ENCODE measurements around the gene ATL2.
"Not testable (repeated sequence)": the region's sequence is repeated elsewhere in the genome, so short reads cannot be mapped to it uniquely, and the experiment has no call there.

The ATL2 gene

DNA sequence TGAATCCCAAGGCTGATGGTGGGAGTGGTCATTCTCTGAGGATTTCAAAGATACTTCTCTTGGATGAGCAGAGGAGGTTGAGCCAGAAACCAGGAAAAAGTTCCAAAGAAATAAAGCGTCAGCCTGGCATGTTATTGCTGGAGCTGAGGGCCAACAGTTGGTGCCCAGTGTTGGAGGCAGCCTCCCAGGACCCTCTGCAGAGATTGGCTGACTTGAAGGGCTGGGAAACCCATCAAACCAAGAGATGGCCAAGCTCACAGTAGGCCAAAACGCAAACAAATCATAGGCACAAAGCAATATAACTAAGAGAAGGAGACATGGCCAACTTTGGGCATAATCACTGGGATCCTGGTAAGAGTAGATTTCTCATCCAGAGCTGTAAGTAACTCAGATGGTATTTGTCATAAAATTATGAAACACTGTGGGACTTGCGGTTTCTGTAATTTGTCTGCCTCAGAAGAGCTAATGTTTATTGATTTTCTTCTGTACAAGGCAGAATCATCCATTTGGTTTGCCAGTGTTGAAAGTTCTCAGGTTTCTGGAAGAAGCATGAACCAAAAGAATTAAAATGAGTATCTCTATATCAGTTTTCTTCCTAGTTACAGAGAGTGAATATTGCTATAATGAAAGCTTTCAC is 108.3 kb downstream of the ATL2 start:
- no peak for DNase-seq

DNA sequence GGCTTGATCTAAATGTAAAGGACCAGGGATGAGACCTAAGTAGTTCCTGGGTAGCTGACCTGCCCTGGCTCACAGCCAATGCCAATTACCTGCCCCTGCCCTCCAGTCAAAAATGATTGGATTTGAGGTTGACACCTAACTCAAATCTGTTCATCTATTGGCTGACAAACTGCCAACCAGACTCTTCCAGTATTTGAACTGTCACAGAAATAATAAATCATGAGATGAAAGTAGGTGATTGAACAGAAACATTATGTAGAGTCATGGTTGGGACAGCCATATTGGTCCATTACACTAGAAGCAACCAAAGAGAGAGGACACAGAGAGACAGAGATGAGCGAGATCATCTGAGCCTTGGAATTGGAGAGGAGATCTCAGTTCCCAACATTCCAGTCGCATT is 109.1 kb downstream of the ATL2 start:
- no peak for DNase-seq

DNA sequence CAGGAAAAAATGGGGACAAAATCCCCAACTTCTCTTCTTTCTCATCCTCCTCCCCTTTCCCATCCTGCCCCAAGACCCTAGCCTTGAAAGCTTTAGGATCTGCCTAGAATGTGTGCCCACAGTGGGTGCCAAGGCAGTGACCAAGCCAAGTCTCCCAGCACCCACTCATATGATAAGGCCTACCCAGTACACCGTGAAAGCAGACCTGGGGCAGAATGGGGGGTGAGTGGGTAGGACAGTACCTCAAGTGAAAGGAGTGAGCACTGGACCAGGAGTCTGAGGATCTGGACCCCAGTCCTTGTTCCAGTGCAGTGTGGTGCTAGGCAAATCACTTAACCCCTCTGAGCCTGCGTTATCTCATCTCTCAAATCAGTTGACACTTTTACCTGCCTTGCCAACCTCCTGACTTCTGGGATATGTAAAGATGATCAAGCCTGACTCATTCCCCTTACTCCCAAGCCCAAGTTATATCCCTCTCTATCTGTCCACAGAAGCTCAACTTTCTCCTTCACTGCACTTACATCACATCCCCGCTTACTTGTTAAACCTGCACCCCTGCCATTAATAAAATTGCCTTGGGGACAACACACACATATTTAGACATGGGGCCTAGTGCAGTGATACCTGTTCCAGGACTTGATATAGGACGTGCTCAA is 109.7 kb downstream of the ATL2 start:
- no peak for DNase-seq

DNA sequence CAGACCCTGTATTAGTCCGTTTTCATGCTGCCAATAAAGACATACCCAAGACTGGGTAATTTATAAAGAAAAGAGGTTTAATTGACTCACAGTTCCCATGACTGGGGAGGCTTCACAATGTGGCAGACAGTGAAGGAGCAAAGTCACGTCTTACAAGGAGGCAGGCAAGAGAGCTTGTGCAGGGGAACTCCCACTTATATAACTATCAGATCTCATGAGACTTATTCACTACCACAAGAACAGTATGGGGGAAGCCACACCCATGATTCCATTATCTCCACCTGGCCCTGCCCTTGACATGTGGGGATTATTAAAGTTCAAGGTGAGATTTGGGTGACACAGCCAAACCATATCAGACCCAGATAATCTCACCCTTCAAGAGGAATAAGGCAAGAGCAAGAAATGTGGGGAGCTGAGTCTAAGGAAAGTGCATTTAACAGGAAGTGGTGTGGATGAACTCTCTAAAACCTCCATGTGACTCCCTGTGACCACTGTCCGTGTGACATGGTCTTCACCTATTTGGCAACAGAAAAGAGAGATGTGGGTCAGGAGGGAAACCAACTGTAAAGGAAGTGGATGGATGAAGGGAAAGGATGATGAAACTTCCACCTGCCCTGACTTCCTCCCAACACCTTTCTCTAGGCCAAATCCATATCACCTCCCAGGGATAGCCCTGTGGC is 110.6 kb downstream of the ATL2 start:
- no peak for DNase-seq

DNA sequence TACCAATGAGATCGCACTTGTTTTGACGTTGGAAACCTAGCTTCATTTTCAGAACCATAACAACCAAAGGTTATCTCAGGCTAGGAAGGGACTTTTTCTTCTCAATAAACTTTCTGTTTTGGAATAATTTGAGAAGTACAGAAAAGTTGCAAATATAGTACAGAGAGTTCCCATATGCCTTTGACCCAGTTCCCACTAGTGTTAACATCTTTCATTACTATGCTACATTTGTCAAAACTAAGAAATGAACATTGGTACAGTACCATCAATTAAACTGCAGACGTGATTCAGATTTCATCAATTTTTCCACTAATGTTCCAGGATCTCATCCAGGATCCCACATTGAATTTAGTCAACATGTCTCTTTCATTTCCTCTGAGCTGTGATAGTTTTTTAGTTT is 111.6 kb downstream of the ATL2 start:
- DNase-seq = no peak

DNA sequence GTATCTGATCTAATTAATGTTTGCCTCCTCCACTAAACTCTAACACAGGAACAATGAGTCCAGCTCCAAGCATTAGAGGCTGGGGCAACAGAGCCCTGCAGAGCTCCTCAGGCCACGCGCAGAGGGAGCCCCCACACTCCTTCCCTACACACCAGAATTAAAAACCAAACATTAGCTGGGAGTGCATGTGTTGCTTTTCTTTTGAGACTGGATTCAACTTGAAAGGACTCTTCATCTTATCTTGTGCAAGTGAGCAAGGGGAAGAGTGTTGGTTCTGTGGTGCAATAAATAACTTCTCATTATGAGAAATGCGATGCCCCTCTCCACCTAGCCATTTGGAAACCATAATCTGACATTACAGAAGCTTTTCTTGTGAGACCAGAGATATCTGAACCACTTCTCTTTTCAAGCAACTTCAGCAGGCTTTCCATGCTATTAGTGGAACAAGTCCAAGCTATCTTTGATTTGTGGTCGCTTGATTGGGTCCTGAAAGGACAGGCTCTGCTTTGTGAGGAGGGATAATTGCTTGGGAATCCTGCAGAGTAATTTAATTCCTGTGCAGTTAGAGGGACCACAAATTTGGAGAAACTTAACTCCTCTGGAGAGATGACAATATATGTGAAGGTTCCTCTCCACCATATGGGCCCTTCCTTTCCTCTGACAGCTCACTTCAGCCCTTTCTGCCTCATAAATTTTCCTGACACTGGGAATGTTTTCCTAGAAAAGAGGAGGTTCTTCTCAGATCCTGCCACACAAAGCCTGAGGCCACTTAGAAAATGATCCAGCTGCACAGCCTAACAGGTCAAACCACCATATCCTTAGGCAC is 112.5 kb downstream of the ATL2 start:
- DNase-seq = no peak

DNA sequence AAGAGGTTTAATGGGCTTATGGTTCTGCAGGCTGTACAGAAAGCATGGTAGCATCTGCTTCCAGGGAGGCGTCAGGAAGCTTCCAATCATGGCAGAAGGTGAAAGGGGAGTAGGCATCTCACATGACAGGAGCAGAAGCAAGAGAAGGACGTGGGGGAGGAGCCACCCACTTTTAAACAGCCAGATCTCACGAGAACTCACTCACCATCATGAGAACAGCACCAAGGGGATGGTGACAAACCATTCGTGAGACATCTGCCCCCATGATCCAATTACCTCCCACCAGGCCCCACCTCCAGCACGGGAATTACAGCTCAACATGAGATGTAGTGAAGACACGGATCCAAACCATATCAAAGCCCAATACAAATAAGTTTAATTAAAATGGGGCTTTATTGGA is 113.8 kb downstream of the ATL2 start:
- no peak for DNase-seq

DNA sequence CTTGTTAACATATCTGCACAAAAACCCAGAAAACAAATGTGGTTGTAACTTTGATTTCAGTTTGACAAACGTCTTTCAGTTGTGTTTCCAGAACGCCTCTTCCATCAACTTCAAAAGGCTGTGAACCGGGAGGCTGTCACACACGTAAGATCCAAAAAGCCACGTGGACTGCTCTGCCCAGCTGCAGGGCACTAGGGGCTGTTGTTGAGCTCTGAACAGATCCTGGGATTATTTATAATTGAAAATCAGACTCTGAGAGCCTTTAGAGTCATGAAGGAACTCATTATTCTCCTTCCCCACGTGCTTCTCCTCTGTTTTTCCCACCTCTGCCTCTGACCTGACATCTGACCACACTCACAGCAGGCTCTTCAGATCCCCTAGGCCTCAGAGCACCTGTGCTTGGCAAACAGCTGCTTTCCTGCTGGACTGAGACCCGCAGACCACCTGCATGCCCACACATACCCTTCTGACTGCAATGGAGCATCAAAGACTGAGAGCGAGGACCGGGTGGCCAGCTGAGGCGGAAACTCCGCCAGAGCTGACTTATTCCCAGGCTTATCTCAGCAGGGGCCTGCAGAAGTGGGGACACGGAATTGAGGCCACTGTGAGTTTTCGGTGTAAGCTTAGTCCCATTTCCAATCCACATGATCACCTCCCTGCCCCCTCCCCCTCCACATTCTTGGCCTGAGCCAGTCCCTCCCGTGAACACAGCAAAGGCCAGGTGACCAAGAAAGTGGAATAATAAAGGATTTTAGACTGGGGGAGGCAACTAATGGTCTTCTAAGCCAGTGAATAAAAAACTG is 114.8 kb downstream of the ATL2 start:
- no peak for DNase-seq

DNA sequence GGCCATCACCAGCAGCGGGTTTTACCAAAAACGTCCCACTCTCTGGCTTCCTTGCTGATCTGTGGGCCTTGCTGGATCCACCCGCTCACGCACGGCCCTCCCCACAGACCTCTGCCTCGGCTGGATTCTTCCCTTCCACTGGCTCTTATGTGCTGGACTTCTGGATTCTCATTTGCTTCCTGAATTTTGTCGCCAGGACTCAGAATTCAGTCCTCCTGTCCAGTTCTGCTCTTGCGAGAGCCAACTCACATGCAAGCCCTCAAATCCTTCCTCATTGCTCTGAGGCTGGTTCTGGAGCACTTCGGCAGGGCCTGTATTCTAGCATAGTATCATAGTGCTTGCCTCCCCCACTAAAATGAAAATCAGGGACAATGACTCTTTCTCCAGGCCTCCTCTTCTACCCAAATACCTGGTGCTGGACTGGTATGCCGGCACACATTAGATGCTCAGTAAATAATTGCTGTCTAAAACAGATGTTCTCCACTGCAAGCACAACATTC is 115.5 kb downstream of the ATL2 start:
- no peak for DNase-seq

DNA sequence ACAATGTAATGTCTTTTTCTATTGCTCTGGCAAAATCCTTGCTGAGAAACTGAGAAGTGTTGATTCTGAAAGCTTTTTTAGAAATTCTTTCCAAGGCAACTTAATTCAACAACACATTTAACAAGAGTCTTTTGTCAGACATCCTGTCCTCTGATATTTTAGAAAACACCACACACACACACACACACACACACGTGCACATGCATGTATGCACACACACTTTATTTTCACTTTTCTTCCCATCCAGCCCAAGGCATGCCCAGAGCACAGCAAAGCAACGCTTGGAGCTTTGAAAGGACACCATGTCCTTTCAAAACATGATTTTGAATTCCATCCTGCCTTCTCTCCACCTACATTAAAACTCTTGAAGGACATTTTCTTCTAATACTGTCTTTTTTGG is 116.1 kb downstream of the ATL2 start:
- no peak for DNase-seq

DNA sequence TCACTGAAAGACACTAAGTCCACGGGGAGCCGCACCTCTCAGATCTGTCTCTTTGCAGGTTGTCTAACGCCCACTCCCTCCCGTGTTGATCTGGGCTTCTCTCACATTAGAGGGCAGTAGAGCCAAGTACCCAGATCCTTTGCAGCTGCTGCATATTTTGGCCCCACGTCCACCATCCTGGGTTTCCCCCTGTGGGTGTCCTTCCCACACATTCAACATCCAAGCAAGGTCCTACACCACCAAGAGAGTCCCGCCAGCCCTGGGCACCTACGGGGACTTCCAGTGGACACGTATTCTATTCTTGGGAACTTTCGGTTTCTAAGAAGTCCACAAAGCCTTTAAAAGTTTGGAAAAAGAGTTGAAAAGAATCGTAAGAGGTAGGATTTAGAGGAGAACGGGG is 116.6 kb downstream of the ATL2 start:
- DNase-seq = no peak

DNA sequence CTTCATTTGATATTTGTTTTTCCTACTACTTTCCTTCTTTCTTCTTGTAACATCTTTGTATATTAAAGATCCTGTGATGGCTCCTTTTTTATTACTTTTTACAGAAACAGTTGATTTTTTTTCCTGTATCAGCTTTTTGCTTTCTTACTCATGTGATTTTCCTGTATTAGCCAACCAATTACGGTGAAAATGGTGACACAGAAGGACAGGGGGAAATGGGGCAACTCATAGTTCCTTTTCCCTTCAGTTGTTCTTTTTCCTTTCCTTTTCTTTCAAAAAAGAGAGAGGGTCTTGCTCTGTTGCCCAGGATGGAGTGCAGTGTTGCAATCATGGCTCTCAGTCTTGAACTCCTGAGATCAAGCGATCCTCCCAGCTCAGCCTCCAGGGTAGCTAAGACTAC is 117.8 kb downstream of the ATL2 start:
- DNase-seq = no peak

DNA sequence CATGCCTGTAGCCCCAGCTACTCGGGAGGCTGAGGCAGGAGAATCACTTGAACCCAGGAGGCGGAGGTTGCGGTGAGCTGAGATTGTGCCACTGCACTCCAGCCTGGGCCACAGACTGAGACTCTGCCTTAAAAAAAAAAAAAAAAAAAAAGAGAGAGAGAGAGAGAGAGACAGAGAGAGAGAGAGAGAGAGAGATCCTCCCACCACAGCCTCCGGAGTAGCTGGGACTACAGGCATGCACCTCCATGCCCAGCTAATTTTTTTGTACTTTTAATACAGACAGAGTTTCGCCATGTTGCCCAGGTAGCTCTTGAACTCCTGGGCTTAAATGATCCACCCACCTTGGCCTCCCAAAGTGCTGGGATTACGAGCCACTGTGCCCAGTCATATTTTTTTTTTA is 119.4 kb downstream of the ATL2 start:
- not testable (repeated sequence) for DNase-seq

DNA sequence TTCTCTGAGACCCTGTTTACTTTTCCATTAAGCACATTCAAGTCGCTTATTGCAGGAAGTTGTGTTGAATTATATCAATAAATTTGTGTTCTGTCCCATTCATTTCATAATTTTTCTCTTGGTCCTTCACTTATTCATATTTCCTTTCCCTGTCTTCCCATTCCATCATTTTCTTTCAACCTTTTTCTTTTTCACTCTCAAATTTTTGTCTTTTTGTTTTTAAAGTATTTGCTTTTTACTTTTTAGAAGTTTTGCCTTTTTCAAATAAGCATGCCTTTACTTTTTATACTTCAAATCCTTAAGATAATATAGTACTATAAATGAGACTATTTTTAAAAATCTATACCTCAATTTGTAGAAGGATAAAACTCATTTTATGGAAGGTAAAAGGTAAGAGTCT is 120.5 kb downstream of the ATL2 start:
- no peak for DNase-seq

DNA sequence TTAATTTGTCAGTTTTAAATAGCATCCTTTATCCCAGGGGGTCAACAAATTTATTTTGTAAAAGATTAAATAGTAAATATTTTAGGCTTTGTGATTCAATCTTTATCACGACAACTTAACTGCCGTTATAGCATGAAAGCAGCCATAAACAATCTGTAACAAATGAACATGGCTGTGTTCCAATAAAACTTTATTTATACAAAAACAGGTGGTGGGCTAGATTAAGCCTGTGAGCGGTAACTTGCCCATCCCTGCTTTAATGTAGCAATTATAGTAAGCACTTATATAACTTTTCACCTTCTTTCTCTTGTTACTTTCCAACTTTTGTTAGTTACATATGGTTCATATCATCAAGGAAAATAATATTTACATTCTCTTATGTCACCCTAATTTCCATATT is 121.9 kb downstream of the ATL2 start:
- DNase-seq = no peak

DNA sequence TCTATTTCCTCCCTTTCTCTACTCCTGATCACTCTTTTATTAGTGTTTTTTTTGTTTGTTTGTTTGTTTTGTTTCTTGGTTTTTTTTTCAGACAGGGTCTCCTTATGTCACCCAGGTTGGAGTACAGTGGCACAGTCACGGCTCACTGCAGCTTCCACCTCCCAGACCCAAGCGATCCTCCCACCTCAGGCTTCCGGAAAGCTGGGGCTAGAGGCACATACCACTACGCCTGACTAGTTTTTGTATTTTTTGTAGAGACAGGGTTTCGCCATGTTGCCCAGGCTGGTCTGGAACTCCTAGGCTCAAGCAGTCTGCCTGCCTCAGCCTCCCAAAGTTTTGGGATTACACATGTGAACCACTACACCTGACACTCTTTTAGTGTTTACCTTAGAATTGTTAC is 122.3 kb downstream of the ATL2 start:
- no peak for DNase-seq

DNA sequence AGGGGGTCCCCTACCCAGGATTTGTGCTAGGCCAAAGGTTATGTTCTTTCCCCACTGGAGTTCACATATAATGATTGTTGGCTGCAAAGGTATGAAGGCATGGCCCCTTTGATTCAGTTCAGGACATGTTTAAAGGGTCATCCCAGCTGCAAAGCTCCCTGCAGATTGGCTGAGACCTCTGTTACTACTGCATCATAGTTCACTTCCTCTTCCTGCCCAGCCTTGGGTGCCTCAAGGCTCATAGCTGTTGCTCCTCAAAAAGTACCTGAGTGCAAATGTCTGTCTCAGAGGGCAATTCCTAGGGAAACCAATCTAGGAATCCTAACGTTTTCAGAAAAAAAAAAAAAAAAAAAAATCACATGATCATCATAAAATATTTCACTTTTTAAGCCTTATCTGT is 125.1 kb downstream of the ATL2 start:
- DNase-seq = no peak

DNA sequence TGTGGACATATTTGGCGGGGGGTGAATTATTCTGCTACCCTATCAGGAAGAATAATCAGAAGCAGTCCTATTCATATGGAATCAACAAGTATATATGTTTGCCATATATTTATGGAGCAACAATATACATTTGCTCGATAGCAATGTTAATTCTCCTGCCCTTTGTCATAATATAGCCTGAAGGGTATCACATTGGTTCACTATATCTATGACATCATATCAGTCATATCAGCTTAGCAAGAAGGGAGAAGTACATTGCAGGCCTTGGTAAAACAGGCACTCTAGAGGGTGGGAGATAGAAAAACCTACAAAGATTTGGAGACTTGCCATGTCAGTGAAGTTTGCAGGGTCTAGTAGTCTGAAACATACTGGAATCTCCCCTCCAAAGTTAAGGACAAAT is 128.4 kb downstream of the ATL2 start:
- DNase-seq = no peak

DNA sequence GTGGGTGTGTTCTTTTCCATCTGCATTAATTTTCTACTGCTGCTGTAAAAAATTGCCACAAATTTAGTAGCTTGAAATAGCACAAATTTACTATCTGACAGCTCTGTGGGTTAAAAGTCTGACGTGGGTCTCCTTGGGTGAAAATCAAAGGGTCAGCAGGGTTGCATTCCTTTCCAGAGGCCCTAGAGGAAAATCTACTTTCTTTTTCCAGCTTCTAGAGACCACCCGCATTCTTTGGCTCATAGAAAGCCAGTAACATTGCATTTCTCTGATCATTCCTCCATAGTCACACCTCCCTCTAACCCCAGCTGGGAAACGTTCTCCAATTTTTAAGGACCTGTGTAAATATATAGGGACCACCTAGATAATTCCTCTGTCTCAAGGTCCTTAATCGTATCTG is 128.8 kb downstream of the ATL2 start:
- DNase-seq = no peak

DNA sequence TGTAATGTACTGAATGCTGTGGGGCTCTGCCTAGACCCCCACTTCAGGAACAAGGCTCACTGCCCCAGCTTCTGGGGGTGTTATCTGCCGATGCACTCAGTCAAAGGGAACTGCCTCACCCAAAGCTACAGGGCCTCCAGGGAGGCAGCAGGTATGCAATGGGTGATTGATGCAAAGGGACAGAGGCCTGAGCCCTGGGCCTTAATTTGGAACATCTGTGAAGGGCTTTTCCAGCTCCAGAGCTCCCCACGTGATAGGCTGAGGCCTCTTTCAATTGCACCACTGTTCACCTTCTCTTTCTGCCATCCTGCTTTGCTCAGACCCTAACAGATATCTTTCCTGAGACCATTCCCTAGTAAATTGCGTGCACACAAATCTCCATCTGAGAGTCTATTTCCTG is 131.0 kb downstream of the ATL2 start:
- no peak for DNase-seq

DNA sequence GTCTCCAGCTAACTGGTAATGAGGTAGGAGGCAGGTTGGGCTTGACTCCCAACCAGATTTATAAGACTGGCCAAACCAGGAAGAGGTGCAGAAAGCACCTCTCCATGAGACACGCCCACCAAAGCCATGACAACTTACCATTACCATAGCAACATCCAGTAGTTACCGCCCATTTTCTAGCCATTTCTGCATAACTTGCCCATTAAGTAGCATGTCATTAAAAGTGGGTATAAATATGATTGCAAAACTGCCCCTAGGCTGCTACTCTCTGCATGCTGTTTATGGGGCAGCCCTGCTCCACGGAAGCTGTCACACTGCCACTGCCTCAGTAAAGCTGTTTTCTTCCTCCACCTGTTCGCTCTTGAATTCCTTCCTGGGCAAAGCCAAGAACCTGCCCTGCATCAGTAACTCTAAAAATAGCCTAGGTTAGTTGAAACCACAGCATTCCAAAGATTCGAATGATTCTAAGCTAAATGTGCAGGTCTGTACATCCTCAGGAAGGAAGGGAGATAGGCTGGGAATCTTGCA is 131.9 kb downstream of the ATL2 start:
- DNase-seq = no peak

DNA sequence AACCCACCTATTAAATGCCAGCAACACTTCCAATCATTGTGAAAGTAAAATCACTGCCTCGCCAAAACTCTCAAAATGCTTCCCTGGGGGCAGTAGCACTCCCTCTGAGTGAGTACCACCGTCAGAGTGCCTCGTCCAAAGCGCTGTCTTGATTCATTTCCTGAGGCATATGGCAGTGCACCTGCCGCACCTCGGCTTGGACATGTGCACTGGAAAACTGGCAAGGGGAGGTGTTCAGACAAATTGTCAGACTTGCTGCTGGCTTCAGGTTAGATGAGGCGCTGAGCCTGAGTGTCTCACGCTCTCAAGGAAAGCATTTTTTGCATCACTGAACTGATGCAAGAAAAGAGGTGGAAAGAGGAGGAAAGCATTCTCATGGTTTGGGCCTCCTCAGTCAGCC is 132.8 kb downstream of the ATL2 start:
- no peak for DNase-seq
